PFSK-1 (cell line): Measurements from ENCODE around the gene PRSS56.

Source experiments
- FOXP2 ChIP-seq: optimal IDR thresholded peaks from 2 replicates; pipeline ENCODE3; 2011; ENCODE audit warnings: borderline replicate concordance, control low read depth, inconsistent platforms; ENCODE audit not compliant: insufficient read depth; ENCODE audit errors: extremely low read length, extremely low read depth
- POLR2AphosphoS5 ChIP-seq: IDR thresholded peaks from 2 replicates; pipeline ENCODE4 v1.6.1; 2012; ENCODE audit warnings: low read depth, mild to moderate bottlenecking, control low read depth, low read length, moderate library complexity
- REST ChIP-seq, 2 experiments: IDR thresholded peaks; 2 replicates each; pipeline versions ENCODE4 v1.6.1 to v1.8.0; 2011 to 2012; ENCODE audit warnings: low read depth in 2 of 2, low read length in 2 of 2, control low read depth in 1 of 2, inconsistent platforms in 1 of 2, mild to moderate bottlenecking in 1 of 2, moderate library complexity in 1 of 2; ENCODE audit not compliant: insufficient read depth in 1 of 2
- SIN3A ChIP-seq: IDR thresholded peaks from 2 replicates; pipeline ENCODE4 v1.6.1; 2012; ENCODE audit warnings: mild to moderate bottlenecking, low read length, moderate library complexity, borderline replicate concordance; ENCODE audit not compliant: insufficient read depth
- TAF1 ChIP-seq: IDR thresholded peaks from 2 replicates; pipeline ENCODE4 v1.6.1; 2012; ENCODE audit warnings: low read length, control low read depth, borderline replicate concordance; ENCODE audit not compliant: insufficient read depth

The PRSS56 gene

DNA sequence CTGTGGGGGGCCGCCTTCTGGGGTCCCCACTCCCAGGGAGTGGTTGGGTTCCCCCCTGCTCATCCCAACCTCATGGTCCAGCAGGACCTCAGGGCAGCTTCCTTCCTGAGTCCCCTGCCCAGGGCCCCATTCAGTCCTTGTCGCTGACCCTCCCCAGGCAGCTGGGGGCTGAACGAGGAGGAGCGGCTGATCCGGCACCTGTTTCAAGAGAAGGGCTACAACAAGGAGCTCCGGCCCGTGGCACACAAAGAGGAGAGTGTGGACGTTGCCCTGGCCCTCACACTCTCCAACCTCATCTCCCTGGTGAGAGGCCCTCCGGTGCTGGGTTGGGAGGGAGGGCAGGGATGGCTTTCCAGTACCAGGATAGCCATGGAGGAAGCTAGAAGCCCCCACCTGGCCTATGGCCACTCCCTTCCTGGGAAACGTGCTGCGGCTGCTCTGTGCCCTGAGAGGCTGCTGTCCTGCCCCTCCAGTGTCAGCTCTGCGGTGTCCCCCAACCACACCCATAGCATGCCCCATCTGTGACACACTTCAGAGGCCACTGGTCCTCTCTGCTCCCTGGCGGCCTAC, 6.3 kb downstream of the PRSS56 start:
- TF ChIP-seq TAF1 (no peak), FOXP2 (no peak), SIN3A (no peak), REST (IDR thresholded peaks at IDR 0.05; ENCODE audit: insufficient read depth in 1 of 2, low read depth in 2 of 2, low read length in 2 of 2) (no peak), POLR2AphosphoS5 (no peak)

GRCh38 chr2:232527905-232528470, 7.8 kb downstream of the PRSS56 start:
- TF ChIP-seq TAF1 (no peak), POLR2AphosphoS5 (no peak), FOXP2 (no peak), REST (IDR thresholded peaks at IDR 0.05; ENCODE audit: insufficient read depth in 1 of 2, low read depth in 2 of 2, low read length in 2 of 2) (no peak), SIN3A (no peak)

- TF ChIP-seq REST (IDR thresholded peaks at IDR 0.05; ENCODE audit: insufficient read depth in 1 of 2, low read depth in 2 of 2, low read length in 2 of 2) (no peak), SIN3A (no peak), POLR2AphosphoS5 (no peak), TAF1 (no peak), FOXP2 (no peak)
These were observed 8.7 kb downstream of the PRSS56 start for GRCh38 chr2:232528746-232529460.

DNA sequence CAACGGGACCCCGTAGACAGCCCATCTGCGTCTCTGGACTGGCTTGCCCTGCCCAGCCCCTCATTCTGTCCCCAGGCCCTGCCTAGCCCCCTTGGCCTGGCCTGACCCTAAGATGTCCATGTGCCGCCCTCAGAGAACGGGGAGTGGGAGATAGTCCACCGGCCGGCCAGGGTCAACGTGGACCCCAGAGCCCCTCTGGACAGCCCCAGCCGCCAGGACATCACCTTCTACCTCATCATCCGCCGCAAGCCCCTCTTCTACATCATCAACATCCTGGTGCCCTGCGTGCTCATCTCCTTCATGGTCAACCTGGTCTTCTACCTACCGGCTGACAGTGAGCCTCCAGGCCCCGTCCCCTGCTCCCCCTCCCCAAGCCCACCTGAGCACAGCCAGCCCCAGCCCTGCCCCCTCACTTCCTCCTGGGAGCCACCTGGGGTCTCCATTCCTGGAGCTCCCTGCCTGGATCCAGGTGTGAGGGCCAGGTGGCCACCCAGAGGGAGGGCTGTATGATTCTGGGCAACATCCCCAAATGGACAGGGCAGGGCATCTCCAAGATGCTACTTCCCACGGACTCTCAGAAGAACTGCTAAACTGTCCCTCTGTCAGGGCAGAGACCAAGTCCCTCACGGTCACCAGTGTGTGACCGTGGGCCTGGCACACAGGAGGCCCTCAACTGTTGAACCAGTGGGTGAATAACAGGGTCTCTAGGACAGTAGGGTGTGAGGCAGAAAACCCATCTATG, 9.8 kb downstream of the PRSS56 start:
- no peak for TF ChIP-seq FOXP2
- TF ChIP-seq SIN3A: no peak
- no peak for TF ChIP-seq POLR2AphosphoS5
- TF ChIP-seq TAF1: no peak
- TF ChIP-seq REST (IDR thresholded peaks at IDR 0.05; ENCODE audit: insufficient read depth in 1 of 2, low read depth in 2 of 2, low read length in 2 of 2): no peak
